Lower leg skin (tissue), 3 donors: ENCODE results near the gene TM9SF4.

Experiments used
- POLR2A ChIP-seq, 2 donors: fragments of 450-650 bp; IDR thresholded peaks; one replicate each; pipeline ENCODE4 v1.6.1; 2016 to 2017; ENCODE audit warnings: antibody characterized with exemption in 2 of 2, mild to moderate bottlenecking in 1 of 2, moderate library complexity in 1 of 2
- TF ChIP-seq, protein P1 (sequence below), 3 donors: fragments of 450-650 bp; IDR thresholded peaks; one replicate each; pipeline ENCODE4 v1.5.1; 2016; ENCODE audit warnings: antibody characterized with exemption in 3 of 3, mild to moderate bottlenecking in 3 of 3, moderate library complexity in 2 of 3

DNA sequence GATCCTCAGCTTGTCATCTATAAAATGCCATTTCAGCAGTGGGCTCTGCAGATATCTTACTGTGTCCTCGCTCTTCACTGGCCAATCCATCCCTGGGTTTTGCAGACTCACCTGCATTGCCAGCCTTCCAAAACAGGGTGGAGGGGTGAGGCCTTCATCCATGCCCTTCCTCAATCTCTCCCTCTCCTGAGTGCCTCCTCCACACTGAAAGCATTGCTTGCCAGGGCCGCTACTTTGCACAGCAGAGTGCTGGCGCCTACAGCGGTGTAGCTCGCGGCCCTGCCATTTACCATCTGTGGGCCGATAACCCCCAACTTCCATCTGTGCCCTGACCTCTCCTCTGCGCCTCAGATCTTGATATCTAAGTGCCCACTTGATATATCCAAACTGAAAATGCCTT lies 29.4 kb downstream of the TM9SF4 start:
- TF ChIP-seq, protein P1, sequence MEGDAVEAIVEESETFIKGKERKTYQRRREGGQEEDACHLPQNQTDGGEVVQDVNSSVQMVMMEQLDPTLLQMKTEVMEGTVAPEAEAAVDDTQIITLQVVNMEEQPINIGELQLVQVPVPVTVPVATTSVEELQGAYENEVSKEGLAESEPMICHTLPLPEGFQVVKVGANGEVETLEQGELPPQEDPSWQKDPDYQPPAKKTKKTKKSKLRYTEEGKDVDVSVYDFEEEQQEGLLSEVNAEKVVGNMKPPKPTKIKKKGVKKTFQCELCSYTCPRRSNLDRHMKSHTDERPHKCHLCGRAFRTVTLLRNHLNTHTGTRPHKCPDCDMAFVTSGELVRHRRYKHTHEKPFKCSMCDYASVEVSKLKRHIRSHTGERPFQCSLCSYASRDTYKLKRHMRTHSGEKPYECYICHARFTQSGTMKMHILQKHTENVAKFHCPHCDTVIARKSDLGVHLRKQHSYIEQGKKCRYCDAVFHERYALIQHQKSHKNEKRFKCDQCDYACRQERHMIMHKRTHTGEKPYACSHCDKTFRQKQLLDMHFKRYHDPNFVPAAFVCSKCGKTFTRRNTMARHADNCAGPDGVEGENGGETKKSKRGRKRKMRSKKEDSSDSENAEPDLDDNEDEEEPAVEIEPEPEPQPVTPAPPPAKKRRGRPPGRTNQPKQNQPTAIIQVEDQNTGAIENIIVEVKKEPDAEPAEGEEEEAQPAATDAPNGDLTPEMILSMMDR (IDR thresholded peaks at IDR 0.05): no peak
- no peak for TF ChIP-seq POLR2A (IDR thresholded peaks at IDR 0.05)
